ENCODE results near the gene NHS. TPM values are rescaled to one million over a fixed set of nuclear protein-coding genes. Genes with fewer than 3 reads are reported as not detected.
A peak's percentile ranks its signal among the peaks of the same experiment; 100 is the strongest.

Gene NHS
- total and polyA plus RNA-seq, 4 experiments from 2014 or later, result 0.09 to 0.67 TPM; not detected in 2

DNA sequence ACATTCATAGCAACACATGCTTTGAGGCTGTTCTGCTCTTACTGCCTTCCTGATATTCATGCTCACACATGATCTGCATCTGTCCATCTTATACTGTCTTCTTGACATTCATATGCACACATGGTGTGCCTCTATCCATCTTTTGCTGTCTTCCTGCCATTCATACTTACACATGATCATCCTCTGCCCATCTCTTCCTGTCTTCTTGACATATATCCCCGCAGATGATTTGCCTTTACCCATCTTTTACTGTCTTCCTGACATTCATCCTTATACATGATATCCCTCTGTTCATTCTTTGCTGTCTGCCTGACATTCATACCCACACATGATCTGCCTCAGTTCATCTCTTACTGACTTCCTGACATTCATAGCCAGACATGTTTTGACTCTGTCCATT is 399.1 kb downstream of the NHS start:
- Mint-ChIP-seq H3K27me3 (no peaks in the 10 kb centered on the region), H3K4me3 (no peak overlapping the region)
- DNase-seq, result no peak

GRCh38 chrX:17778997-17779396 is 404.0 kb downstream of the NHS start:
- no peaks in the 10 kb centered on the region for H3K36me3 ChIP-seq (ENCODE audit: insufficient read depth, low read length)
- Mint-ChIP-seq H3K27ac (peak overlapping the region in 3 of 7 donors; percentile 23 to 75 (median 53)), H3K4me1 (peaks cover 2 to 13% (median 10%) of the 10 kb centered on the region in 4 donors), H3K36me3 (no peaks in the 10 kb centered on the region), H3K4me3 (peak overlapping the region in 2 of 8 donors; percentile 14 to 23), H3K27me3 (no peaks in the 10 kb centered on the region), H3K9me3 (peaks cover 0 to 6% (median under 1%) of the 10 kb centered on the region in 8 donors)
- H3K27ac ChIP-seq (ENCODE audit: low read depth, low read length), result no peak overlapping the region
- no peaks in the 10 kb centered on the region for H3K9me3 ChIP-seq (ENCODE audit: control insufficient read depth in 1 of 2, low read length in 2 of 2)
- DNase-seq, result no peak
- POLR2A ChIA-PET (ENCODE audit: partially characterized antibody), result no interaction called here
- H3K4me1 ChIP-seq (ENCODE audit: insufficient read depth, low read length), result peaks cover 15% of the 10 kb centered on the region
- CTCF ChIA-PET (ENCODE audit: partially characterized antibody), result interaction anchor here (1.2 kb wide), 1 partner anchor 9 kb away, joined by 5 read pairs; no protein-coding TSS in a partner anchor
- intact Hi-C loops (cut with micrococcal nuclease), result no loop called here
- no peak overlapping the region for H3K4me3 ChIP-seq (ENCODE audit: low read length in 2 of 2)
- H3K27me3 ChIP-seq (ENCODE audit: insufficient read depth, low read length), result no peaks in the 10 kb centered on the region

More for the DNA sequence above, 399.1 kb downstream of the NHS start:
- Histone ChIP-seq H3K36me3 (ENCODE audit: insufficient read depth, low read length) (no peaks in the 10 kb centered on the region), H3K4me3 (ENCODE audit: low read length in 2 of 2) (no peak overlapping the region), H3K4me1 (ENCODE audit: insufficient read depth, low read length) (peaks cover 60% of the 10 kb centered on the region), H3K27me3 (ENCODE audit: insufficient read depth, low read length) (no peaks in the 10 kb centered on the region), H3K27ac (ENCODE audit: low read depth, low read length) (no peak overlapping the region), H3K9me3 (ENCODE audit: control insufficient read depth in 1 of 2, low read length in 2 of 2) (no peaks in the 10 kb centered on the region)
- H3K27ac Mint-ChIP-seq, result no peak overlapping the region
- H3K36me3 Mint-ChIP-seq, result no peaks in the 10 kb centered on the region
- POLR2A ChIA-PET (ENCODE audit: partially characterized antibody), result no interaction called here
- peaks cover 2 to 6% (median 5%) of the 10 kb centered on the region in 4 donors for H3K4me1 Mint-ChIP-seq
- H3K9me3 Mint-ChIP-seq, result peaks cover 0 to 3% (median 0%) of the 10 kb centered on the region in 8 donors
- CTCF ChIA-PET (ENCODE audit: partially characterized antibody), result no interaction called here
- intact Hi-C loops (cut with micrococcal nuclease), result no loop called here

DNA sequence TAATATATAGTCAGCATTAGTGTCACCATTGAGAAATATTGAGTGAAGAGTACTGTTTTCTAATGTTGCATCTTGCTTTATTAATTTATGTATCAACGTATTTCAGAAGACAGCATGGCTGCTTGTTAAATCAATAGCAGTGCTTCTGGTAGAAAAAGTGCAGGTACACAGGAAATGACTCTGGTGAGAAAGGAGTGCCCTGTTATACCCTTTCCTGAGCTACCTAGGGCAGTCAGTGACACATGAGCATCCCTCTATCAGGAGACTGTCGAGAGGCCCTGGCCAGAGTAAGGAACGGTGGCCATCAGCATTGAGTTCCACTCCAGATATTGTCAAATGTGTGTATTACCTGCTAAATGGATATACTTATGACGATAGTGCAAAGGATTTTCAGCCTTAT is 404.4 kb downstream of the NHS start:
- peak overlapping the region in 2 of 8 donors; percentile 14 to 23 for H3K4me3 Mint-ChIP-seq
- no peaks in the 10 kb centered on the region for H3K9me3 ChIP-seq (ENCODE audit: control insufficient read depth in 1 of 2, low read length in 2 of 2)
- peak overlapping the region in 1 of 7 donors; percentile 75 for H3K27ac Mint-ChIP-seq
- peaks cover 10% of the 10 kb centered on the region for H3K4me1 ChIP-seq (ENCODE audit: insufficient read depth, low read length)
- H3K36me3 Mint-ChIP-seq, result no peaks in the 10 kb centered on the region
- ChIA-PET CTCF (ENCODE audit: partially characterized antibody) (interaction anchor here (1.2 kb wide), 1 partner anchor 9 kb away, joined by 5 read pairs; no protein-coding TSS in a partner anchor), POLR2A (ENCODE audit: partially characterized antibody) (no interaction called here)
- no peaks in the 10 kb centered on the region for H3K36me3 ChIP-seq (ENCODE audit: insufficient read depth, low read length)
- DNase-seq, result no peak
- H3K4me3 ChIP-seq (ENCODE audit: low read length in 2 of 2), result no peak overlapping the region
- peaks cover 0 to 6% (median under 1%) of the 10 kb centered on the region in 8 donors for H3K9me3 Mint-ChIP-seq
- H3K27me3 Mint-ChIP-seq, result no peaks in the 10 kb centered on the region
- no peak overlapping the region for H3K27ac ChIP-seq (ENCODE audit: low read depth, low read length)
- intact Hi-C loops (cut with micrococcal nuclease), result no loop called here
- no peaks in the 10 kb centered on the region for H3K27me3 ChIP-seq (ENCODE audit: insufficient read depth, low read length)
- H3K4me1 Mint-ChIP-seq, result peaks cover 2 to 13% (median 10%) of the 10 kb centered on the region in 4 donors

Small RNAs within 50 kb of the gene (microRNA-seq; reads per million reads assigned to microRNA genes)
- gene MIR4768 (ENCODE audit: borderline microRNAs expressed, borderline number of aligned reads, borderline replicate concordance), result not detected

Measured in CD4-positive, alpha-beta memory T cell (primary cell).